A549 (cell line): ENCODE data around the gene C19orf33. TPM values are rescaled to one million over a fixed set of nuclear protein-coding genes. Genes with fewer than 3 reads are reported as not detected.

Source experiments
- ATAC-seq, 2 experiments: fragments of 200-7000 bp in 1 of 2; fragments of >200 bp in 1 of 2; cut with Nextera tagmentation in 1 of 2; cut with Tn5 transposase in 1 of 2; 3 replicates each; pipeline versions ENCODE4 v1.8.0 to v1.9.1; 2018 to 2020; ENCODE audit warnings: mild to moderate bottlenecking in 1 of 2, moderate library complexity in 1 of 2
- CTCF ChIA-PET: fragments of 300-600 bp; sonication (Branson Sonifier 250); formaldehyde crosslinking; extraction: SDS; loops from one replicate; lab custom pipeline; 2021; ENCODE audit warnings: antibody characterized with exemption, inconsistent platforms; lab: Yijun Ruan, JAX
- POLR2A ChIA-PET: fragments of 350-600 bp; formaldehyde crosslinking; extraction: SDS; loops from one replicate; lab custom pipeline; 2021; ENCODE audit warnings: antibody characterized with exemption, inconsistent platforms; lab: Yijun Ruan, JAX
- DNase-seq, 2 experiments: peaks; one replicate each; pipeline versions ENCODE4 v3.0.0 to v3.0.0-alpha.2; 2011 to 2016; ENCODE audit warnings: low read depth in 1 of 2, low spot score in 1 of 2
- FAIRE-seq: peaks from 2 replicates; lab custom pipeline; 2011; peaks lifted over from hg19 to GRCh38; lab: Jason Lieb, UNC
- H3K27ac ChIP-seq, 2 experiments: fragments of >200 bp; sonication (Bioruptor Twin); formaldehyde crosslinking; 3 replicates each; pipeline ENCODE4 v1.5.1; 2016 to 2017
- H3K4me1 ChIP-seq: fragments of >200 bp; sonication (Bioruptor Twin); formaldehyde crosslinking; 3 replicates; pipeline ENCODE4 v1.6.1; 2016
- H3K4me2 ChIP-seq: fragments of >200 bp; sonication (Bioruptor Twin); formaldehyde crosslinking; 3 replicates; pipeline ENCODE4 v1.6.1; 2016
- H3K4me3 ChIP-seq: fragments of >200 bp; sonication (Bioruptor Twin); formaldehyde crosslinking; 3 replicates; pipeline ENCODE4 v1.5.1; 2016
- H3K9me3 ChIP-seq: fragments of >200 bp; sonication (Bioruptor Twin); formaldehyde crosslinking; 3 replicates; pipeline ENCODE4 v1.6.1; 2016
- CBX2 ChIP-seq: fragments of 200-600 bp; sonication (generic); IDR thresholded peaks from 2 replicates; pipeline ENCODE4 v1.6.1; 2016; ENCODE audit warnings: low read depth, mild to moderate bottlenecking, borderline replicate concordance
- CBX8 ChIP-seq: fragments of 200-600 bp; sonication (generic); IDR thresholded peaks from 2 replicates; pipeline ENCODE4 v1.6.1; 2016
- CEBPB ChIP-seq, 2 experiments: fragments of >200 bp in 1 of 2; sonication (Bioruptor Twin) in 1 of 2; formaldehyde crosslinking in 1 of 2; IDR thresholded peaks; 2 replicates each; pipeline ENCODE4 v1.6.1; 2012 to 2016
- EHF ChIP-seq: fragments of 250-450 bp; sonication (Bioruptor Pico); IDR thresholded peaks from 2 replicates; pipeline ENCODE4 v1.5.0; 2020; ENCODE audit warnings: mild to moderate bottlenecking
- EHMT2 ChIP-seq: fragments of 200-600 bp; sonication (generic); IDR thresholded peaks from 2 replicates; pipeline ENCODE4 v1.6.1; 2016; ENCODE audit warnings: antibody characterized with exemption, low read depth, mild to moderate bottlenecking, moderate library complexity
- ELK1 ChIP-seq: fragments of 150-350 bp; IDR thresholded peaks from 2 replicates; pipeline ENCODE4 v1.6.1; 2014; ENCODE audit warnings: low read depth, mild to moderate bottlenecking, low read length
- EP300 ChIP-seq, 2 experiments: fragments of >200 bp; sonication (Bioruptor Twin); formaldehyde crosslinking; IDR thresholded peaks; 2 replicates in 1 of 2; 3 replicates in 1 of 2; pipeline ENCODE4 v1.6.1; 2016 to 2017
- FOSL2 ChIP-seq, 2 experiments: fragments of 450-650 bp in 1 of 2; fragments of >200 bp in 1 of 2; sonication (Bioruptor Twin) in 1 of 2; formaldehyde crosslinking; IDR thresholded peaks; 2 replicates each; pipeline versions ENCODE4 v1.5.0 to v1.6.1; 2016 to 2020; ENCODE audit warnings: mild to moderate bottlenecking in 1 of 2, moderate library complexity in 1 of 2
- FOXS1 ChIP-seq: fragments of 250-450 bp; sonication (Bioruptor Pico); IDR thresholded peaks from 2 replicates; pipeline ENCODE4 v1.5.0; 2020; ENCODE audit warnings: mild to moderate bottlenecking, moderate library complexity
- GATA3 ChIP-seq: IDR thresholded peaks from 2 replicates; pipeline ENCODE4 v1.6.1; 2012; ENCODE audit warnings: borderline replicate concordance
- HES2 ChIP-seq: fragments of >200 bp; sonication (Bioruptor Twin); formaldehyde crosslinking; IDR thresholded peaks from 2 replicates; pipeline ENCODE4 v1.6.1; 2016
- HOXA7 ChIP-seq: fragments of 250-450 bp; sonication (Bioruptor Pico); IDR thresholded peaks from 2 replicates; pipeline ENCODE4 v1.5.0; 2020; ENCODE audit warnings: mild to moderate bottlenecking, moderate library complexity
- JUN ChIP-seq, 2 experiments: fragments of >200 bp; sonication (Bioruptor Twin); formaldehyde crosslinking; IDR thresholded peaks; 2 replicates in 1 of 2; 3 replicates in 1 of 2; pipeline ENCODE4 v1.6.1; 2016 to 2017
- JUNB ChIP-seq: fragments of >200 bp; sonication (Bioruptor Twin); formaldehyde crosslinking; IDR thresholded peaks from 2 replicates; pipeline ENCODE4 v1.6.1; 2016
- KDM1A ChIP-seq: fragments of 200-600 bp; sonication (generic); IDR thresholded peaks from 2 replicates; pipeline ENCODE4 v1.6.1; 2016; ENCODE audit warnings: low read depth, mild to moderate bottlenecking
- NR3C1 ChIP-seq: fragments of >200 bp; sonication (Bioruptor Twin); formaldehyde crosslinking; IDR thresholded peaks from 3 replicates; pipeline ENCODE4 v1.6.1; 2017
- POLR2A ChIP-seq: IDR thresholded peaks from 2 replicates; pipeline ENCODE4 v1.6.1; 2012; ENCODE audit warnings: mild to moderate bottlenecking, low read length
- SMC3 ChIP-seq: fragments of >200 bp; sonication (Bioruptor Twin); formaldehyde crosslinking; IDR thresholded peaks from 3 replicates; pipeline ENCODE4 v1.6.1; 2018; ENCODE audit warnings: inconsistent platforms
- USF2 ChIP-seq: fragments of 450-650 bp; IDR thresholded peaks from 2 replicates; pipeline ENCODE4 v1.6.1; 2014; ENCODE audit warnings: antibody characterized with exemption
- ZC3H11A ChIP-seq: fragments of 450-650 bp; IDR thresholded peaks from 2 replicates; pipeline ENCODE4 v1.6.1; 2014; ENCODE audit warnings: antibody characterized with exemption, mild to moderate bottlenecking
- ZFP36 ChIP-seq: fragments of 450-650 bp; IDR thresholded peaks from 2 replicates; pipeline ENCODE4 v1.6.1; 2014; ENCODE audit warnings: borderline replicate concordance; ENCODE audit not compliant: partially characterized antibody
- WGBS: methylation state at CpG from one replicate; pipeline ENCODE4 v1.1.6; 2017; ENCODE audit errors: missing lambda C conversion rate; 5-methylcytosine and 5-hydroxymethylcytosine counted together
- polyA plus RNA-seq, 4 experiments: library from polyadenylated mRNA; depleted of rRNA in 3 of 4; stranded (reverse); fragments of >200 nt; fragmentation: RNase III in 1 of 4; extraction: RNeasy Plus Mini Kit Qiagen cat#74134 plus additional on column Dnase treatment in 1 of 4; gene quantifications; 2 replicates in 3 of 4; 3 replicates in 1 of 4; pipeline ENCODE4 v1.2.3, GENCODE V29; 2011 to 2017
- TF ChIP-seq, protein P1 (sequence below): IDR thresholded peaks from 2 replicates; pipeline ENCODE4 v1.6.1; 2012; ENCODE audit warnings: low read depth, borderline replicate concordance
- TF ChIP-seq, protein P2 (sequence below): IDR thresholded peaks from 2 replicates; pipeline ENCODE4 v1.6.1; 2012

The C19orf33 gene
- polyA plus RNA-seq, 2 of the 4 experiments (the other 2 are of a cell fraction) = 302 to 489 TPM

DNA sequence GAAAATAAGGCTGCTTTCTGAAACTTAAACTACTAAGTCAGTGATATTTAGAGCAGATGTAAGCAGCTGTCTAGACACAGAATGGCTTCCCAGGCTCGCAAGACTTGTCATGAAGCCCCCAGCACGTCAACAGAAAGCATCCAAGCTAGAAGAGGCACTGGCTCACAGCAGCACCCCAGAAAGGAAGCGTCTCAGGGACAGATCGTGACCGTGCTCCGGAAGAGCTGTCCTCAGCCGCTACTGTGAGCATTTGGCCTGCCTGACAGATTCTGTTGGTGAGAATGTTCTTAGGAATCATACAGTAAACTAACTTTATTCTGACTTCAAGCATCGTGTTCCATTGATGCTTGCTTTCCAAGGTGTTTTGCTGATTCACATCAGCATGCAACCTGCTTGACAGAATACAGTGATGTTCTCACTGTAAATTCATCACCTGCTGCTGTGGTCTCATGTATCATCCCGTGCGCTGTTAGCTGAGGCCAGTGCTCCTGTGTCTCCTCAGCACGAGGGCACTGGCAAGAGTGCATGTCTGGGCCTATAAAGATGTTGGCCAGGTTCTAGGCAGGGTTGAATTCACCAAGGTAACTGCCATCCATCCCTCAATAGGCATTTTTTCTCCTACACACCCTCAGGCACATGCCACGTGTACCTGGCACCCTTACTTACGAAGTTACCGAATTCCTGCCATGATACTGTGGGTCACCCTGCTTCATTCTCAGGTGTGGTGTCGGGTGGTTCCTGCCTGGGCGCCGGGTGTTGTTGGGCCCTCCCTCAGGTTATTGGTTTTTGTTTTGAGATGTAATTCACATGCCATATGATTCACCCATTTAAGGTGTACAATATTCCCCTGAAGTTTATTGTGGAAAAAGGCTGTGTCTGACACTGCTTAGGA, 23.8 kb upstream of the C19orf33 start (continued):
- TF ChIP-seq EHMT2 (no peak), CBX2 (no peak), SMC3 (no peak), CEBPB (IDR thresholded peaks at IDR 0.05) (no peak), ZC3H11A (no peak), KDM1A (no peak), JUNB (no peak), ELK1 (no peak), HOXA7 (no peak)
- TF ChIP-seq, protein P1, sequence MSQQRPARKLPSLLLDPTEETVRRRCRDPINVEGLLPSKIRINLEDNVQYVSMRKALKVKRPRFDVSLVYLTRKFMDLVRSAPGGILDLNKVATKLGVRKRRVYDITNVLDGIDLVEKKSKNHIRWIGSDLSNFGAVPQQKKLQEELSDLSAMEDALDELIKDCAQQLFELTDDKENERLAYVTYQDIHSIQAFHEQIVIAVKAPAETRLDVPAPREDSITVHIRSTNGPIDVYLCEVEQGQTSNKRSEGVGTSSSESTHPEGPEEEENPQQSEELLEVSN = no peak

- Histone ChIP-seq H3K4me2 (no peak overlapping the region), H3K4me1 (peaks cover 22% of the 10 kb centered on the region), H3K9me3 (no peaks in the 10 kb centered on the region), H3K27ac (no peak overlapping the region), H3K4me3 (no peak overlapping the region)
- WGBS = 83% methylated on average over 7 of the region's 7 CpGs
- TF ChIP-seq NR3C1 = no peak
- TF ChIP-seq POLR2A = no peak
- TF ChIP-seq USF2 = no peak
- TF ChIP-seq HOXA7 = no peak
- peak; percentile 97 for FAIRE-seq
- ChIA-PET CTCF (interaction anchor here (0.6 to 17.0 kb wide), 14 partner anchors 9 to 346 kb away, joined by 3 to 259 read pairs (median 4); partner anchors contain the start of genes PPP1R14A and SPINT2), POLR2A (interaction anchor here (0.8 kb wide), 1 partner anchor 350 kb away, joined by 3 read pairs; no protein-coding TSS in a partner anchor)
- DNase-seq = no peak
- no peak for ATAC-seq
Observed at GRCh38 chr19:38281811-38282566, 22.1 kb upstream of the C19orf33 start.

DNA sequence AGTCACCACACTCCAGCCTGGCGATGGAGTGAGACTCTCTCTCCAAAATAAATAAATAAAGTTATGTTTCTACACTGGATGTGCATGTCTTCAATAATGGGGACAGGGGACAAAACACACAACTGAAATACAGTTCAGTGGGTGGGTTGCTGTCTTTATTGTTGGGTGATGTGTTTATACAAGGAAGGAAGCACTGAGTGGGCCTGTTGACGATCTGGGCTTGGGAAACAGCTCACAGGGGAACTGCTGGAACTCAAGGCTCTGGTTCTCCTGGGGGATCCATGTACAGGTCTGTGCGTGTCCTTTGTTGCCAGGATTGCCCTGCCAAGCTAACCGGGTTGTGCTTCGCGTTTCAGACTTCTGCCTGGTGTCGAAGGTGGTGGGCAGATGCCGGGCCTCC, 20.8 kb upstream of the C19orf33 start:
- FAIRE-seq = no peak
- TF ChIP-seq ZFP36 (no peak), FOSL2 (IDR thresholded peaks at IDR 0.05) (no peak), FOSL2 (CRISPR knock-in tag; IDR thresholded peaks at IDR 0.05) (no peak), KDM1A (no peak), GATA3 (no peak), NR3C1 (no peak), EHF (no peak), EP300 (IDR thresholded peaks at IDR 0.05) (no peak), CBX8 (no peak), JUN (IDR thresholded peaks at IDR 0.05) (no peak), FOXS1 (no peak), HES2 (no peak)
- TF ChIP-seq, protein P2, sequence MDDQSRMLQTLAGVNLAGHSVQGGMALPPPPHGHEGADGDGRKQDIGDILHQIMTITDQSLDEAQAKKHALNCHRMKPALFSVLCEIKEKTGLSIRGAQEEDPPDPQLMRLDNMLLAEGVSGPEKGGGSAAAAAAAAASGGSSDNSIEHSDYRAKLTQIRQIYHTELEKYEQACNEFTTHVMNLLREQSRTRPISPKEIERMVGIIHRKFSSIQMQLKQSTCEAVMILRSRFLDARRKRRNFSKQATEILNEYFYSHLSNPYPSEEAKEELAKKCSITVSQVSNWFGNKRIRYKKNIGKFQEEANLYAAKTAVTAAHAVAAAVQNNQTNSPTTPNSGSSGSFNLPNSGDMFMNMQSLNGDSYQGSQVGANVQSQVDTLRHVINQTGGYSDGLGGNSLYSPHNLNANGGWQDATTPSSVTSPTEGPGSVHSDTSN = no peak

More for the DNA sequence above, 20.8 kb upstream of the C19orf33 start:
- 93% methylated on average over 8 of the region's 8 CpGs for WGBS
- ChIA-PET POLR2A (no interaction called here), CTCF (interaction anchor here (0.6 to 17.0 kb wide), 12 partner anchors 12 to 1648 kb away, joined by 3 to 259 read pairs (median 4); partner anchors contain the start of genes C19orf33, PPP1R14A and SPINT2)
- no peak overlapping the region for H3K4me3 ChIP-seq
- no peak overlapping the region for H3K27ac ChIP-seq
- no peaks in the 10 kb centered on the region for H3K9me3 ChIP-seq
- H3K4me1 ChIP-seq = peaks cover 10% of the 10 kb centered on the region
- DNase-seq (no peak), ATAC-seq (no peak)
- no peak overlapping the region for H3K4me2 ChIP-seq
